ENCODE measurements around the gene ATP8B3. TPM values are rescaled to one million over a fixed set of nuclear protein-coding genes. Genes with fewer than 3 reads are reported as not detected.

The ATP8B3 gene
- total RNA-seq, 1 donor from 2014 or later: 2.5 TPM

DNA sequence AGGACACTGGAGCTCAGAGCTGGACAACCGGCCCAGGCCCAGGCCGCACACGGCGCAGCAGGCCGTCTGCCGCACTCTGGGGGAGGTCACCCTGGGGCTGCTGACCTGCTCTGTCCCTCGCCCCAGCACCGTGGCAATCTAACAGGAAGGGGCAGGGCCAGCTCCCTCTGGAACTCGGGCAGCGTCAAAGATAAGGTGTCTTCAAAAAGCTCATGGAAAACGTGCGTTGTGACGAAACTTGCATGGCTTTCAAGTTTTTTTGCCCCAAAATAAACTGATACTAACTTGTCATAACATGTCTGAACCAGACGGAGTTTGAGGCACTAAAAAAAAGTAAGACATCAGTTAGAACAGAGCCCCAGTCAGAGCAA is 12.2 kb upstream of the ATP8B3 start:
- Mint-ChIP-seq H3K9me3 (ENCODE audit: unreplicated experiment) (peaks cover 7% of the 10 kb centered on the region), H3K27me3 (ENCODE audit: unreplicated experiment) (peaks cover 3% of the 10 kb centered on the region), H3K36me3 (ENCODE audit: unreplicated experiment) (no peaks in the 10 kb centered on the region), H3K4me3 (ENCODE audit: unreplicated experiment) (no peak overlapping the region), H3K4me1 (ENCODE audit: low read depth, unreplicated experiment) (peaks cover 6% of the 10 kb centered on the region), H3K27ac (ENCODE audit: unreplicated experiment) (peak overlapping the region; percentile 35)
- TF ChIP-seq, protein P1, sequence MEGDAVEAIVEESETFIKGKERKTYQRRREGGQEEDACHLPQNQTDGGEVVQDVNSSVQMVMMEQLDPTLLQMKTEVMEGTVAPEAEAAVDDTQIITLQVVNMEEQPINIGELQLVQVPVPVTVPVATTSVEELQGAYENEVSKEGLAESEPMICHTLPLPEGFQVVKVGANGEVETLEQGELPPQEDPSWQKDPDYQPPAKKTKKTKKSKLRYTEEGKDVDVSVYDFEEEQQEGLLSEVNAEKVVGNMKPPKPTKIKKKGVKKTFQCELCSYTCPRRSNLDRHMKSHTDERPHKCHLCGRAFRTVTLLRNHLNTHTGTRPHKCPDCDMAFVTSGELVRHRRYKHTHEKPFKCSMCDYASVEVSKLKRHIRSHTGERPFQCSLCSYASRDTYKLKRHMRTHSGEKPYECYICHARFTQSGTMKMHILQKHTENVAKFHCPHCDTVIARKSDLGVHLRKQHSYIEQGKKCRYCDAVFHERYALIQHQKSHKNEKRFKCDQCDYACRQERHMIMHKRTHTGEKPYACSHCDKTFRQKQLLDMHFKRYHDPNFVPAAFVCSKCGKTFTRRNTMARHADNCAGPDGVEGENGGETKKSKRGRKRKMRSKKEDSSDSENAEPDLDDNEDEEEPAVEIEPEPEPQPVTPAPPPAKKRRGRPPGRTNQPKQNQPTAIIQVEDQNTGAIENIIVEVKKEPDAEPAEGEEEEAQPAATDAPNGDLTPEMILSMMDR (IDR thresholded peaks at IDR 0.05; ENCODE audit: partially characterized antibody, unreplicated experiment): no peak
- peak; percentile 11 for DNase-seq

DNA sequence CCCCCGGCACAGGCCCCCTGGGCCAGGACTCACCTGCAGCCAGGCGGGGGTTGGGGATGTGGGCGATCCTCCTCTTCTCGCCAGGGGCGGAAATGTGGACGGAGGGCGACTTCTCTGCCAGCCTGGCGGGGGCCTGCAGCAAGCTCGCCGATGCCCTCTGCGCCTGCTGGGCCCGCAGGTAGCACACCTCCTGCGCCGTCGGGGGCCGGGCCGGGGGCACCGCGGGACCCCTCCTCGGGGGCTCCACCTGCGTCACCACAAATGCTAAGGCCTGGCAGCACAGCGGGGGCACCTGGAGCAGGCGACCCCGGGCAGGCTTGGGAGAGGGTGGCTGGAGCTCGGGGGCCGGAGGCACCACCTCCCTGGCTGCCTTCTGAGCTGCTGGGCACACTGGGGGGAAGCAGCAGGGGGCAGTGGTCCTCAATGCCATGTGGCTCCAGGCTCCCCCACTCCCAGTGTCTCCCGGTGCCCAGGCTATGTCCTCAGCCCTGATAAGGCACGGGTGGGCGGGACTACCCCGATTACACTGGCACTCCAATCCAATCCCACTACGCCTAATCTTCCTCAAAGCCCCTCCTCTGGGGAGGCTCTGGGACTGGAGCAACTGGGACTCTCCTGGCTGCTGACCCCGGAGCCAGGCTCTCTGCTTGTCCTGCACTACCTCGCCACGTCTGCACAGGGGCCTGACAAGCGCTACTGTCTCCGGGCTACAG is 11.6 kb upstream of the ATP8B3 start:
- Mint-ChIP-seq H3K27me3 (ENCODE audit: unreplicated experiment) (peaks cover 3% of the 10 kb centered on the region), H3K4me3 (ENCODE audit: unreplicated experiment) (no peak overlapping the region), H3K9me3 (ENCODE audit: unreplicated experiment) (peaks cover 7% of the 10 kb centered on the region), H3K4me1 (ENCODE audit: low read depth, unreplicated experiment) (peaks cover 6% of the 10 kb centered on the region), H3K36me3 (ENCODE audit: unreplicated experiment) (no peaks in the 10 kb centered on the region), H3K27ac (ENCODE audit: unreplicated experiment) (no peak overlapping the region)
- TF ChIP-seq, protein P1 (IDR thresholded peaks at IDR 0.05; ENCODE audit: partially characterized antibody, unreplicated experiment): no peak
- DNase-seq: no peak

DNA sequence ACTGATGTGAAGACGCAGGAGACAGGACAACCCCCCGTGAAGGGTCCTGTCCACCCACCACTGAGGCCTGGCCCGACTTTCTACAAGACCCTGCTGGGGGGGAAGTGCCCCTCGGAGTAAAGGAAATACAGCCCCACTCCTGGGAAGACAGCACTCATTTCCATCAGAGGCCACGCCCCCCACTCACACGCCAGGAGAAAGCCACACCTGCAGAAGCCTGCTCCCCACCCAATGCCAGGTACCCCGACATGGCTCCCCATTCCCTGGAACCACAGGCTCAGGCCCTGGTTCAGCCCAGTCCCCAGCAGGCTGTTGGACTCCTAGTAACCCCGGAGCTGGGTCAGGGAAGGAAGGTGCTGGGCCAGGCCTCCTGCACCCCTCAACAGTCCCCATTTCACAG is 10.9 kb upstream of the ATP8B3 start:
- Mint-ChIP-seq H3K4me1 (ENCODE audit: low read depth, unreplicated experiment) (peaks cover 6% of the 10 kb centered on the region), H3K27me3 (ENCODE audit: unreplicated experiment) (peaks cover 3% of the 10 kb centered on the region), H3K4me3 (ENCODE audit: unreplicated experiment) (no peak overlapping the region), H3K36me3 (ENCODE audit: unreplicated experiment) (no peaks in the 10 kb centered on the region), H3K27ac (ENCODE audit: unreplicated experiment) (no peak overlapping the region), H3K9me3 (ENCODE audit: unreplicated experiment) (peaks cover 7% of the 10 kb centered on the region)
- DNase-seq: no peak
- TF ChIP-seq, protein P1 (IDR thresholded peaks at IDR 0.05; ENCODE audit: partially characterized antibody, unreplicated experiment): no peak

DNA sequence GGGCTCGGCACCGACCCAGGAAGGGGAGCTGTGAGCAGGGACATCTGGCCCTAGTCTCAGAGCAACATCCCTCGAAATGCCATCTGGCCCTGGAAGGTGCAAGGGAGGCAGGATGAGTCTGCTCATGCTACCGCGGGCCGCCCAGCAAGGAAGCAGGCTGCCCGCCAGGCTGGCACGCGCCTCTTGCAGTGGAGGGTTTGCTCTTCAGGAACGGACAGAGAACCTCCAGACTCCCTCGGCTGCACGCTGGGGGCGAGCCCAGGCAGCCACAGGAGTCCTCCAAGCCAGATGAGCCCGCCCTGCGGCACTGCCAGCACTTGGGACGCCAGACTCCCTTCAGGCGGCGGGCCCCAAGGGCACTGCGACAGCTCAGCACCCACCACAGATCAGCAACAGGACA is 10.1 kb upstream of the ATP8B3 start:
- DNase-seq: no peak
- Mint-ChIP-seq H3K4me3 (ENCODE audit: unreplicated experiment) (no peak overlapping the region), H3K27me3 (ENCODE audit: unreplicated experiment) (peaks cover 3% of the 10 kb centered on the region), H3K27ac (ENCODE audit: unreplicated experiment) (no peak overlapping the region), H3K4me1 (ENCODE audit: low read depth, unreplicated experiment) (peaks cover 6% of the 10 kb centered on the region), H3K9me3 (ENCODE audit: unreplicated experiment) (peaks cover 7% of the 10 kb centered on the region), H3K36me3 (ENCODE audit: unreplicated experiment) (no peaks in the 10 kb centered on the region)
- TF ChIP-seq, protein P1 (IDR thresholded peaks at IDR 0.05; ENCODE audit: partially characterized antibody, unreplicated experiment): no peak
